GM12874 (cell line): Measurements from ENCODE around the gene BMI1.

Experiments
- TF ChIP-seq, protein P1 (sequence below): IDR thresholded peaks from 2 replicates; pipeline ENCODE4 v1.5.1; 2011; ENCODE audit warnings: low read depth, mild to moderate bottlenecking, control low read depth, low read length, moderate library complexity; ENCODE audit not compliant: insufficient read depth

BMI1 gene

DNA sequence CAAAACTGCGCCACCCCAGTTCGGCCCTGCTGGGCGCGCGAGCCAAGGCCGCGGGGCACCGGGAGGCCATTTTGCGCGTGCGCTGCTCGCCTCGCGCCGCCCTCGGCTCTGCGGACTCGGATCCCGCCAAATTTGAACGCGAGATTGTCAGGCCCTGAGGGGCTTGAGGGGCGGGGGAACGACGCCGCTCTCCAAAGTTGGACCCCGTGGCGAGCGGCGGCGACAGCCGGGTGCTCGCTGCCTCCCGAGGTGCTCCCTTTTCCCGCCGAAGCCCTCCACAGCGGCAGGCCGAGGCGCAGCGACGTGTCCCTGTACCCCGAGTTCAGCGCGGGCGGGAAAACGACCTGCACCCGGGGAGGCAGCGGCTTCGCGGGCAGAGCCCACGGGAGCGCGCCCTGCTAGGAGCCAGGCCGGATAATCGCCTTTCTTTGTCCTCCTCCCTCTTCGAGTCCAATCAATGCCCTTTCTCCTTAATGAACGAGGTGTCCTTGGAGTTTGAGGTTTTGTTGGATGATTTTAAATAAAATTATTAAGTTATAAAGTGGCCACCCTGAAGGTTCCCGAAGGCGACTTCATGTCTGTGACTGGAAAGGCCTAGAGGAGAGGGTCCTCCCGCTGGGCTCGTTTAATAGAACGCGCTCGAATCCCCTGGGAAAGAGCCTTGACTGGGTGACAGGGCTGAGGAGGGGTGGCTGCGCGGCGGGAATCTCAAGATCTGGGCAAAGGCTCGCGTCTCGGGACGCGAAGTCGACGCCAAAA, 13.7 kb downstream of the BMI1 start:
- TF ChIP-seq, protein P1, sequence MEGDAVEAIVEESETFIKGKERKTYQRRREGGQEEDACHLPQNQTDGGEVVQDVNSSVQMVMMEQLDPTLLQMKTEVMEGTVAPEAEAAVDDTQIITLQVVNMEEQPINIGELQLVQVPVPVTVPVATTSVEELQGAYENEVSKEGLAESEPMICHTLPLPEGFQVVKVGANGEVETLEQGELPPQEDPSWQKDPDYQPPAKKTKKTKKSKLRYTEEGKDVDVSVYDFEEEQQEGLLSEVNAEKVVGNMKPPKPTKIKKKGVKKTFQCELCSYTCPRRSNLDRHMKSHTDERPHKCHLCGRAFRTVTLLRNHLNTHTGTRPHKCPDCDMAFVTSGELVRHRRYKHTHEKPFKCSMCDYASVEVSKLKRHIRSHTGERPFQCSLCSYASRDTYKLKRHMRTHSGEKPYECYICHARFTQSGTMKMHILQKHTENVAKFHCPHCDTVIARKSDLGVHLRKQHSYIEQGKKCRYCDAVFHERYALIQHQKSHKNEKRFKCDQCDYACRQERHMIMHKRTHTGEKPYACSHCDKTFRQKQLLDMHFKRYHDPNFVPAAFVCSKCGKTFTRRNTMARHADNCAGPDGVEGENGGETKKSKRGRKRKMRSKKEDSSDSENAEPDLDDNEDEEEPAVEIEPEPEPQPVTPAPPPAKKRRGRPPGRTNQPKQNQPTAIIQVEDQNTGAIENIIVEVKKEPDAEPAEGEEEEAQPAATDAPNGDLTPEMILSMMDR, result no peak

DNA sequence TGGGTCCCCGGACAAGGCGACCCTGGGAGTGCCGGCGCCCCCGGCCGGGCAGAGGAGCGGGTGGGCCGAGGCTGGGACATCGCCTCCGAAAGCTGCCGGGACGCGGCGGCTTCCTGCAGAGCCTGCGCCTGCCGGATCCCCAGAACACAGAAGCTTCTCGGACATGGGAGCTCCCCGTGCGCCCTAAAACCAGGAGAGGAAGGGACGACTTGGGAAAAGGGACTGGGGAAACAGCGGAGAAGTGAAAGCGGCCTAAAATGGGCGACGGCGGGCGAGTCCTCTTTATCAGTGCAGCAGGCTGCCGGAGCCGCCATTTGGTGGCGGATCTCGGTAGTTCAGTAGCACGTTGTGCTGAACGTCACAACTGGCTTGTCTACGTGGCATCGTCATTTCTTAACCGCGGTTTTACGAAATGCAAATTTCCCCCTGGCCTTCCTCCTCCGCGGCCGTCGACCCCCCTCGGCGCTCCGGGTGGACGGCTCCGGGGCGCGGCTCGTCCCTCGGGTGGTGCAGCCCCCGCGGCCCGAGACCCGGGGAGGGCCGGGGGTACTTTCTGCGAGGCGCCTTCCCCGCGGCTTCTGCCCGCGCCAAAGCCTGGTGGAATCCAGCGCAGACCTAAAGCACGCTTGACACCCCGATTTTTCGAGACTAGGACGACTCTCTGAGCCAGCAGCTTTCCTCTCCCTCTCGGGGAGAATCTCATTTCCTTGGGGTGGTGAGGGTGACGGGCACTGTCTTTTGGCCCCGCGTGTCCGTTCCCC, 14.5 kb downstream of the BMI1 start:
- TF ChIP-seq, protein P1, result no peak

DNA sequence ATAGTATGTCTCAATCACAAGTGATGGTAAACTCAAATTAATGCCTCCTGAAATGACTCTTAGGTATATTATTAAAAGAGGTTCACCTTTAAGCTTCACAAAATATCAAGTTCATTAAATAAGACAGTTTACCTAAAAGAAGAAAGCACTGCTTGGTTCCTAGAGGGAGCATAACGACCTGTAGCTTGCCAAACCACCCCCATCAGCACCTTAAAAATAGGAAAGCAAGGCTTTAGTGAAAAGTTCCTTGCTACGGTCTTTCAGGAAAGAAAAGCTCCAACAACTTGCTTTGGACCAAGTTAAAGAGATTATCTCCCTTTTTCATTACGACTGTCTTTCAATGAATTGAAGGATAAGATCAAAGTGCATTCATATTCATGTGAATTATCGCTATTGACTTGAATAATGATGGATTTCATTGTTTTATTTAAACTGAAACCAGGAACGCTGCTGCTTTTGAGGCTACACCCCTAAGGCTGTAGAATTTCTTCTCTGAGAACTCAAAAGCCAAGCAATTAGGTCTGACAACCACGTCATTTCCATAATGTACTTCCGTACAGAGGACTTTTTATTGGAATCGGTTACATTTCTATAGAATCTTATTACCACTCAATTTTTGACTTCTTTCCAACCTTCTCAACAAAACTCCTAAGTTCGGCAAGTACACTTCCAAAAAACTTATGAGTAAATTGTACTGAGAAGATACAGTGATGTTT, 17.4 kb downstream of the BMI1 start:
- TF ChIP-seq, protein P1, result no peak

DNA sequence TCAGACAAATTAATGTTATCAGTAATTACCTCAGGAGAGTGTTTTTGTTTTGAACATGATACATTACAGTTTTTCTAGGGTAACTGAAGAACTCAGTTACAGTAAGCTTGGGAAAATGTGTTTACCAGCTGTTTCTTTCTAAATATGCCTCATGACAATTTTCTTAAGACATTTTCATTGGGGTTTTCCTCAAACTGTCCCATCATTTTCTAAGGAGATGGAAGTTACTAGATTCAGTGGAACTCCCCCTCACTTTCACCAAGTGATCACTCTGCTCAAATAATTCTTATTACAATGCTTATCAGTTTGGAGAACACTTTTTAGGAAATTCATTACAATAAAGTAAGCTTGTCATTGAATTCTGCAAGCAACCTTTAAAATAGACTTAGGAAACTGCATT, 18.0 kb downstream of the BMI1 start:
- TF ChIP-seq, protein P1, result no peak

DNA sequence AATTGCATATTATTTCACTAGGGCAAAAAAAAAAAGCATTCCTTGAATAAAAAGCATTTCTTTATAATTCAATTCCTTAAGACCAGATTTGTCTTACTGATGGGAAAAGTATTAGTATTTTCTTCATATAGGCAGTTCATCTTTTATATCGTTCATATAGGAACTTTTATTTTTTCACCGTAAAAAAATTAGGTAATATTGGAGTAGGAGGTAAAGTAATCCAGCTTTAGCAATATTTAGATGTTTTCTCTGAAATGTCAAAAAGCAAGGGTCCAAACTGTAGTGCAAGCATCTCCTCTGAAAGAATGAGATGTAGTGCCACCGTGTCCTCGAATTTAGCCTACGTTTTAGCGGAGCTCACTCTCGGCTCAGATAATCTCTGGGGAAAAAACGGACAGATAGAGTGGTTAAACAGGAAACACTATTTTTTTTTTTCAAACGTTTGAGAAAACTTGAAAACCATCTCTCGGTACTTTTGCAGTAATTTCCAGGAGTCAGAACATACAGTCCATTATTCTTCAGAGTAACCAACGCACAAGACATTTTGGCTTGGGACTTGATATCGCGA, 18.9 kb downstream of the BMI1 start:
- TF ChIP-seq, protein P1, result no peak

DNA sequence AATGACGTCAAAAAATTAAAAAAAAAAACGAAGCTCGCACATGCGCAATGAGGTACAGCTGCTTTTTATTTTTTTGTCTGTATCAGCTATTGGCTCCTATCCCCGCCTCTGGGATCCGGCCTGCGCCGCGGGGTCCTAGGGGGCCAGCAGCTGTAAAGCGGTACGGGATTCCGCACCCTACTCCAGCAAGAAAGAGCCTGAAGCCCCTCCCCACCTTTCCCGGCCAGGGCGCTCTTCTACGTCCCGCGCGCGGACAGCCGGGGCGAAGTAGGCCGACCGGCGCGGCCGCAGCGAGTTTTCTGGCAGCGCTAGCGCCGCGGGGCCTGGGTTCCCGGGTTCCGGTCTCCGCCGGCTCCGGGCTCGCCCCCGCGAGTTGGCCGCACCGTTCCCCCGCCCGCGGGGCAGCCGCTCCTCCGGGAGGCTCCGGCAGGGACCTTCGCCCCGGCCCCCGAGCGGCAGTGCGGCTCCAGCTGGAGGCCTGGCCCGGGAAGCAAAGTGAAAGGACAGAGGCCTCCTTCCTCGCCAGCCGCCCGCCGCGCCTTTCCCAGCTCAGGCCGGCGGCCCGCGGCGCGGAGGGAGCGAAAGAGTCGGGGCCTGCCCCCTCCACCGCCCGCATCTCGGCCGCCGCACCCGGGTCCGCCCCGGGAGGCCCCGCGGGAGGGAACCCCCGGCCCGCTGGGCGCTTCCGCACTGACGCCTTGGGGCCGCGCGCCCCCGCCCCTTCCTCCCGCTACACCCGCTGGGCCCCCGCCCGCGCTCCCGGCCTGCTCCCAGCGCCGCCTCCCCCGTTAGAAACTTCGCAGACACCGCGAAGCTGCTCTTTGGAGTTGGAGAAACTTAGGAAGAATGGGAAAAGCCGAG, 19.7 kb downstream of the BMI1 start:
- TF ChIP-seq, protein P1, result no peak
